ENCODE data around the gene ESAM.

Gene ESAM

GRCh38 chr11:124768914-124769313, 6.8 kb upstream of the ESAM start:
- Mint-ChIP-seq H3K27me3 (ENCODE audit: low read depth) (peaks cover 6% of the 10 kb centered on the region), H3K9me3 (no peaks in the 10 kb centered on the region), H3K36me3 (ENCODE audit: low read depth) (peaks cover 60% of the 10 kb centered on the region), H3K27ac (peak overlapping the region in 2 of 3 experiments; percentile 17 to 57), H3K4me1 (peaks cover 15% of the 10 kb centered on the region), H3K4me3 (no peak overlapping the region)
- TF ChIP-seq, protein P1, sequence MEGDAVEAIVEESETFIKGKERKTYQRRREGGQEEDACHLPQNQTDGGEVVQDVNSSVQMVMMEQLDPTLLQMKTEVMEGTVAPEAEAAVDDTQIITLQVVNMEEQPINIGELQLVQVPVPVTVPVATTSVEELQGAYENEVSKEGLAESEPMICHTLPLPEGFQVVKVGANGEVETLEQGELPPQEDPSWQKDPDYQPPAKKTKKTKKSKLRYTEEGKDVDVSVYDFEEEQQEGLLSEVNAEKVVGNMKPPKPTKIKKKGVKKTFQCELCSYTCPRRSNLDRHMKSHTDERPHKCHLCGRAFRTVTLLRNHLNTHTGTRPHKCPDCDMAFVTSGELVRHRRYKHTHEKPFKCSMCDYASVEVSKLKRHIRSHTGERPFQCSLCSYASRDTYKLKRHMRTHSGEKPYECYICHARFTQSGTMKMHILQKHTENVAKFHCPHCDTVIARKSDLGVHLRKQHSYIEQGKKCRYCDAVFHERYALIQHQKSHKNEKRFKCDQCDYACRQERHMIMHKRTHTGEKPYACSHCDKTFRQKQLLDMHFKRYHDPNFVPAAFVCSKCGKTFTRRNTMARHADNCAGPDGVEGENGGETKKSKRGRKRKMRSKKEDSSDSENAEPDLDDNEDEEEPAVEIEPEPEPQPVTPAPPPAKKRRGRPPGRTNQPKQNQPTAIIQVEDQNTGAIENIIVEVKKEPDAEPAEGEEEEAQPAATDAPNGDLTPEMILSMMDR (IDR thresholded peaks at IDR 0.05; ENCODE audit: unreplicated experiment in 3 of 3) = no peak

- Mint-ChIP-seq H3K4me1 (peaks cover 26% of the 10 kb centered on the region), H3K9me3 (no peaks in the 10 kb centered on the region), H3K36me3 (ENCODE audit: low read depth) (peaks cover 40% of the 10 kb centered on the region), H3K27me3 (ENCODE audit: low read depth) (peaks cover 31% of the 10 kb centered on the region), H3K27ac (peak overlapping the region in 1 of 3 experiments; percentile 55), H3K4me3 (no peak overlapping the region)
- TF ChIP-seq, protein P1 (IDR thresholded peaks at IDR 0.05; ENCODE audit: unreplicated experiment in 3 of 3) = no peak
Measured at GRCh38 chr11:124766156-124766555, 4.1 kb upstream of the ESAM start.

GRCh38 chr11:124763156-124763947, 1.3 kb upstream of the ESAM start:
- H3K4me3 Mint-ChIP-seq = peak overlapping the region; percentile 81 to 89 (median 86)

GRCh38 chr11:124762624-124763155, 600 bp upstream of the ESAM start:
- Mint-ChIP-seq H3K27ac (peak overlapping the region in 2 of 3 experiments; percentile 84 to 91), H3K9me3 (no peaks in the 10 kb centered on the region), H3K4me1 (peaks cover 47% of the 10 kb centered on the region), H3K36me3 (ENCODE audit: low read depth) (peaks cover 15% of the 10 kb centered on the region), H3K4me3 (peak overlapping the region; percentile 81 to 89 (median 86)), H3K27me3 (ENCODE audit: low read depth) (peaks cover 65% of the 10 kb centered on the region)
- TF ChIP-seq, protein P1 (IDR thresholded peaks at IDR 0.05; ENCODE audit: unreplicated experiment in 3 of 3) = no peak

More at GRCh38 chr11:124763156-124763947, 1.3 kb upstream of the ESAM start:
- peaks cover 46% of the 10 kb centered on the region for H3K4me1 Mint-ChIP-seq
- peaks cover 19% of the 10 kb centered on the region for H3K36me3 Mint-ChIP-seq (ENCODE audit: low read depth)
- peak overlapping the region; percentile 79 to 91 (median 84) for H3K27ac Mint-ChIP-seq
- no peaks in the 10 kb centered on the region for H3K9me3 Mint-ChIP-seq
- TF ChIP-seq, protein P1 (IDR thresholded peaks at IDR 0.05; ENCODE audit: unreplicated experiment in 3 of 3) = peak; percentile 75 to 84 (median 77)
- H3K27me3 Mint-ChIP-seq (ENCODE audit: low read depth) = peaks cover 59% of the 10 kb centered on the region

DNA sequence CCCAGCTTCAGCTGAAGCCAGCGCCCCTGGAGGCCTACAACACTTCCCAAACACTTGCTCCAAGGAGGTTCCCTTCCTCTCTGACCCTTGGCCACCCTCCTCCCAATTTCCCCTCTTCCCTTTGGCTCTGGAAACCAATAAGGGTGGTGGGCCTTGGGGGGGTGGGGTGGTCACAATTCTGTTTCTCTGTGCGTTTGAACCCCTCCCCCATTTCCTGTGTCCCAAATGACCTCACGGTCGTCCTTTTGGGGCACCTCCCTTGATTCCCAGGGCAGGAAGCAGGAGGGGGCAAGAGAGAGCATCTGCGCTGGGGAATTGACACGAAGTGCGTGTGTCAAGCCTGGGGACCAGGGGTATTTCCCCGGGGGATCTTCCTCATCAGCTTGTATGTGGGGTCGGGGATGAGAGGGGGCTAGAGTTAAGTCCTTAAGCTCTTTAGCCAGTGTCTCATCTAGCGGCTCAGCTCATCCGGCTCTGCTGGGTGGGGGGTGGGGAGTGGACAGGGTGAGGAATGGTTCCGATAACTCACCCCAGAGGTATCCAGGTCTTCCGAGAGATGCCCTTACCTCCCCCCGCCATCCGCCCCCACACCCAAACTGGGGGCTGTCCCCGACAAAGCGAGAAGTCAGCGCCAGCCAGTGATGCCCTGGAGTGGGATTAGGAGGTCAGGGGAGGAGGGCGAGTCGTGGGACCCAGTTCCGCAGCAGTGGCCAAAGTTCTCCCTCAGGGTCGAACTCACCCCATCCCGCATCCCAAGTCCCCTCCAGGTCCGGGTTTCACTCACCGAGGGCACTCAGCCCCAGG, 587 bp downstream of the ESAM start:
- TF ChIP-seq, protein P1 (IDR thresholded peaks at IDR 0.05; ENCODE audit: unreplicated experiment in 3 of 3) = no peak
- Mint-ChIP-seq H3K27me3 (ENCODE audit: low read depth) (peaks cover 77% of the 10 kb centered on the region), H3K4me1 (peaks cover 47% of the 10 kb centered on the region), H3K36me3 (ENCODE audit: low read depth) (peaks cover 9% of the 10 kb centered on the region), H3K9me3 (no peaks in the 10 kb centered on the region), H3K4me3 (peak overlapping the region; percentile 53 to 77 (median 75)), H3K27ac (no peak overlapping the region)
